Stimulated activated CD8-positive, alpha-beta memory T cell treated with anti-CD3 and anti-CD28 coated beads, Interleukin-12 subunit alpha, Interleukin-12 subunit beta, amount 100 ng/mL, for 1 hour (primary cell): ENCODE data around the gene CREB5.

ENCODE experiments used
- DNase-seq: peaks from one replicate; pipeline ENCODE4 v3.0.0-alpha.2; 2020; ENCODE audit warnings: low read depth

Gene CREB5

GRCh38 chr7:28516390-28517172 lies 104.3 kb downstream of the CREB5 start:
- no peak for DNase-seq

GRCh38 chr7:28517206-28517605 lies 104.9 kb downstream of the CREB5 start:
- no peak for DNase-seq

- DNase-seq, result no peak
Measured at GRCh38 chr7:28517606-28518005, 105.3 kb downstream of the CREB5 start.

GRCh38 chr7:28520074-28521015 lies 108.0 kb downstream of the CREB5 start:
- no peak for DNase-seq

- no peak for DNase-seq
Measured at GRCh38 chr7:28524978-28525377, 112.7 kb downstream of the CREB5 start.

GRCh38 chr7:28528899-28529298 lies 116.6 kb downstream of the CREB5 start:
- no peak for DNase-seq

- DNase-seq, result no peak
Measured at GRCh38 chr7:28529755-28530154, 117.4 kb downstream of the CREB5 start.

- DNase-seq, result no peak
Measured at GRCh38 chr7:28530175-28530802, 118.0 kb downstream of the CREB5 start.

- no peak for DNase-seq
Measured at GRCh38 chr7:28530803-28531175, 118.5 kb downstream of the CREB5 start.

- DNase-seq, result no peak
Measured at GRCh38 chr7:28531291-28531690, 119.0 kb downstream of the CREB5 start.

GRCh38 chr7:28532181-28532580 lies 119.9 kb downstream of the CREB5 start:
- no peak for DNase-seq

GRCh38 chr7:28533267-28533666 lies 120.9 kb downstream of the CREB5 start:
- no peak for DNase-seq

- DNase-seq, result no peak
Measured at GRCh38 chr7:28533731-28534531, 121.6 kb downstream of the CREB5 start.

- DNase-seq, result no peak
Measured at GRCh38 chr7:28536259-28536658, 123.9 kb downstream of the CREB5 start.

- no peak for DNase-seq
Measured at GRCh38 chr7:28539289-28539981, 127.1 kb downstream of the CREB5 start.

- DNase-seq, result no peak
Measured at GRCh38 chr7:28542410-28542809, 130.1 kb downstream of the CREB5 start.

GRCh38 chr7:28544453-28545117 lies 132.3 kb downstream of the CREB5 start:
- no peak for DNase-seq

GRCh38 chr7:28546067-28546466 lies 133.7 kb downstream of the CREB5 start:
- no peak for DNase-seq

- no peak for DNase-seq
Measured at GRCh38 chr7:28547115-28547514, 134.8 kb downstream of the CREB5 start.

- DNase-seq, result no peak
Measured at GRCh38 chr7:28548416-28548815, 136.1 kb downstream of the CREB5 start.

GRCh38 chr7:28549998-28550397 lies 137.7 kb downstream of the CREB5 start:
- no peak for DNase-seq
